HepG2 (cell line): ENCODE data around the gene SMIM14. TPM values are rescaled to one million over a fixed set of nuclear protein-coding genes. Genes with fewer than 3 reads are reported as not detected.

Experiments used
- ATAC-seq: fragments of 200-7000 bp; cut with Tn5 transposase; 3 replicates; pipeline ENCODE4 v1.9.1; 2020; ENCODE audit warnings: mild to moderate bottlenecking, moderate library complexity
- BruUV-seq: library from RNA; stranded (reverse); fragments of 400-500 nt; replicated peaks from 2 replicates; lab custom pipeline; 2021; lab: Mats Ljungman, UMichigan
- CTCF ChIA-PET: fragments of 300-600 bp; formaldehyde crosslinking; extraction: SDS; loops from one replicate; lab custom pipeline; 2021; ENCODE audit warnings: low total read pairs, inconsistent platforms, low intra/inter-chr PET ratio; lab: Yijun Ruan, JAX
- POLR2A ChIA-PET: fragments of 350-600 bp; sonication (Branson Sonifier 250); formaldehyde crosslinking; loops from one replicate; lab custom pipeline; 2020; ENCODE audit warnings: antibody characterized with exemption, inconsistent platforms; lab: Yijun Ruan, JAX
- DNase-seq: peaks from one replicate; pipeline ENCODE4 v3.0.0-alpha.2; 2015; ENCODE audit warnings: low spot score
- FAIRE-seq: peaks from 3 replicates; lab custom pipeline; 2011; peaks lifted over from hg19 to GRCh38; lab: Jason Lieb, UNC
- H2AFZ ChIP-seq: one replicate; pipeline ENCODE4 v1.6.1; 2011; ENCODE audit warnings: low read length, inconsistent platforms
- H3K27ac ChIP-seq: fragments of 300-600 bp; 3 replicates; pipeline ENCODE4 v1.8.0; 2011; ENCODE audit warnings: mixed run types, mild to moderate bottlenecking, mixed read lengths, low read length, inconsistent platforms; ENCODE audit not compliant: insufficient read depth; ENCODE audit errors: extremely low read length
- H3K27me3 ChIP-seq, 2 experiments: fragments of 200-600 bp in 1 of 2; 2 replicates in 1 of 2; 3 replicates in 1 of 2; pipeline versions ENCODE4 v1.6.0 to v1.8.0; 2011; ENCODE audit warnings: low read length in 2 of 2, mild to moderate bottlenecking in 2 of 2, moderate library complexity in 2 of 2, inconsistent platforms in 1 of 2; ENCODE audit not compliant: insufficient read depth in 2 of 2, control insufficient read depth in 1 of 2
- H3K36me3 ChIP-seq, 2 experiments: fragments of 200-600 bp in 1 of 2; replicated peaks in 1 of 2; 2 replicates in 1 of 2; 3 replicates in 1 of 2; pipeline versions ENCODE4 v1.5.1 to v1.8.0; 2011; ENCODE audit warnings: low read length in 2 of 2, inconsistent platforms in 1 of 2; ENCODE audit not compliant: insufficient read depth in 2 of 2, control insufficient read depth in 1 of 2
- H3K4me1 ChIP-seq: 2 replicates; pipeline ENCODE4 v1.5.1; 2012; ENCODE audit warnings: low read length, inconsistent platforms; ENCODE audit not compliant: insufficient read depth
- H3K4me2 ChIP-seq: 2 replicates; pipeline ENCODE4 v1.6.0; 2011; ENCODE audit warnings: low read depth, low read length, inconsistent platforms
- H3K4me3 ChIP-seq, 3 experiments: fragments of 200-600 bp in 1 of 3; sonication (generic), shearing (Covaris generic) in 1 of 3; replicated peaks in 1 of 3; 2 replicates each; pipeline ENCODE4 v1.5.1; 2011 to 2016; ENCODE audit warnings: low read length in 3 of 3, inconsistent platforms in 2 of 3, low read depth in 2 of 3, mild to moderate bottlenecking in 2 of 3, control low read depth in 1 of 3, mixed read lengths in 1 of 3; ENCODE audit not compliant: insufficient read depth in 1 of 3
- H3K79me2 ChIP-seq: one replicate; pipeline ENCODE4 v1.6.1; 2011; ENCODE audit warnings: low read length, inconsistent platforms; ENCODE audit not compliant: insufficient read depth
- H3K9ac ChIP-seq: 2 replicates; pipeline ENCODE4 v1.6.0; 2011; ENCODE audit warnings: mild to moderate bottlenecking, low read depth, low read length, inconsistent platforms; ENCODE audit not compliant: insufficient read depth
- H3K9me3 ChIP-seq: 2 replicates; pipeline ENCODE4 v1.5.1; 2012; ENCODE audit warnings: mild to moderate bottlenecking, low read length
- H4K20me1 ChIP-seq: 2 replicates; pipeline ENCODE4 v1.6.0; 2011; ENCODE audit warnings: inconsistent platforms, mild to moderate bottlenecking, low read length, moderate library complexity; ENCODE audit not compliant: insufficient read depth
- ATRX ChIP-seq: sonication (generic); formaldehyde crosslinking; IDR thresholded peaks from 2 replicates; pipeline ENCODE4 v1.4.0; 2020; ENCODE audit warnings: missing genetic modification reagents, borderline replicate concordance
- CCDC6 ChIP-seq: sonication (generic); formaldehyde crosslinking; IDR thresholded peaks from 2 replicates; pipeline ENCODE4 v1.8.1; 2022; ENCODE audit warnings: mild to moderate bottlenecking, missing genetic modification reagents, moderate library complexity
- ESRRA ChIP-seq: sonication (generic); formaldehyde crosslinking; IDR thresholded peaks from 2 replicates; pipeline ENCODE4 v1.5.1; 2020; ENCODE audit warnings: mild to moderate bottlenecking, low read depth, missing genetic modification reagents
- GABPB1 ChIP-seq: IDR thresholded peaks from 2 replicates; pipeline ENCODE4 v1.6.1; 2016; ENCODE audit warnings: mild to moderate bottlenecking, missing genetic modification reagents, moderate library complexity, missing compliant biosample characterization
- HMG20A ChIP-seq: IDR thresholded peaks from 2 replicates; pipeline ENCODE4 v1.6.1; 2016; ENCODE audit warnings: borderline replicate concordance
- KLF12 ChIP-seq: sonication (generic); formaldehyde crosslinking; IDR thresholded peaks from 2 replicates; pipeline ENCODE4 v1.4.0; 2020; ENCODE audit warnings: missing genetic modification reagents, borderline replicate concordance
- NBN ChIP-seq: fragments of 450-650 bp; conservative IDR thresholded peaks from 2 replicates; pipeline ENCODE4 v1.6.1; 2017
- NFE2L1 ChIP-seq: sonication (generic); formaldehyde crosslinking; IDR thresholded peaks from 2 replicates; pipeline ENCODE4 v1.4.0; 2020; ENCODE audit warnings: missing genetic modification reagents, mild to moderate bottlenecking, borderline replicate concordance
- PLRG1 ChIP-seq: fragments of 450-650 bp; conservative IDR thresholded peaks from 2 replicates; pipeline ENCODE4 v1.6.1; 2016
- PREB ChIP-seq: sonication (generic); formaldehyde crosslinking; IDR thresholded peaks from 2 replicates; pipeline ENCODE4 v1.4.0; 2020; ENCODE audit warnings: missing genetic modification reagents
- RAD51 ChIP-seq: fragments of 450-650 bp; IDR thresholded peaks from 2 replicates; pipeline ENCODE4 v1.6.1; 2016; ENCODE audit warnings: borderline replicate concordance
- RXRB ChIP-seq: IDR thresholded peaks from 2 replicates; pipeline ENCODE4 v1.6.1; 2016; ENCODE audit warnings: borderline replicate concordance, missing genetic modification reagents, missing compliant biosample characterization
- TIGD3 ChIP-seq: sonication (generic); formaldehyde crosslinking; IDR thresholded peaks from 2 replicates; pipeline ENCODE4 v1.5.1; 2020; ENCODE audit warnings: mild to moderate bottlenecking, missing genetic modification reagents, borderline replicate concordance
- TP53 ChIP-seq: sonication (generic); formaldehyde crosslinking; conservative IDR thresholded peaks from 2 replicates; pipeline ENCODE4 v1.4.0; 2020; ENCODE audit warnings: missing genetic modification reagents
- ZBTB21 ChIP-seq: sonication (generic); formaldehyde crosslinking; IDR thresholded peaks from 2 replicates; pipeline ENCODE4 v1.4.0; 2020; ENCODE audit warnings: missing genetic modification reagents
- ZNF121 ChIP-seq: sonication (generic); formaldehyde crosslinking; IDR thresholded peaks from 2 replicates; pipeline ENCODE4 v1.5.0; 2020; ENCODE audit warnings: mild to moderate bottlenecking, missing genetic modification reagents
- ZNF33A ChIP-seq: sonication (generic); formaldehyde crosslinking; IDR thresholded peaks from 2 replicates; pipeline ENCODE4 v1.5.1; 2020; ENCODE audit warnings: missing genetic modification reagents, mild to moderate bottlenecking, moderate library complexity, borderline replicate concordance
- ZNF614 ChIP-seq: IDR thresholded peaks from 2 replicates; pipeline ENCODE4 v1.6.1; 2018; ENCODE audit warnings: missing biosample characterization, missing genetic modification reagents, inconsistent platforms, borderline replicate concordance
- ZNF652 ChIP-seq: IDR thresholded peaks from 2 replicates; pipeline ENCODE4 v1.6.1; 2016; ENCODE audit warnings: low read depth, borderline replicate concordance
- WGBS: methylation state at CpG from one replicate; pipeline ENCODE4 v1.1.6; 2017; ENCODE audit warnings: low lambda C conversion rate; 5-methylcytosine and 5-hydroxymethylcytosine counted together
- in situ Hi-C: cut with HindIII; loops from 2 replicates; pipeline ENCODE4 v1.10.0; 2017; ENCODE audit warnings: low pct_unique_long_range_greater_than_20kb; ENCODE audit not compliant: extremely low pct_ligation_motif_present
- intact Hi-C: fragments of 100-400 bp; cut with micrococcal nuclease; formaldehyde crosslinking; loops from one replicate; pipeline ENCODE4 v1.10.0; 2022; ENCODE audit not compliant: unreplicated experiment
- polyA plus RNA-seq, 8 experiments: library from polyadenylated mRNA; depleted of rRNA in 3 of 8; stranded (reverse) in 7 of 8; unstranded in 1 of 8; fragments of >200 nt; fragmentation: Illumina TruSeq in 4 of 8; extraction: Trizol in 4 of 8; gene quantifications; 2 replicates each; pipeline versions ENCODE4 v1.2.1 to v1.2.3, GENCODE V29; 2011 to 2016; ENCODE audit warnings: low read depth in 4 of 8, missing spikeins in 1 of 8, mixed read lengths in 1 of 8; ENCODE audit not compliant: insufficient read depth in 1 of 8
- total RNA-seq, 5 experiments: library from RNA; depleted of rRNA; stranded (reverse); fragments of >200 nt; fragmentation: Illumina TruSeq; extraction: Trizol; gene quantifications; 2 replicates each; pipeline ENCODE4 v1.2.3, GENCODE V29; 2016; ENCODE audit warnings: low read depth in 1 of 5

Gene SMIM14
- total and polyA plus RNA-seq, 2 of the 13 experiments (the other 11 are each of a cell fraction or from before 2014, with no cell fraction given), result 16.3 to 28.1 TPM

- CTCF ChIA-PET, result no interaction called here
Measured at GRCh38 chr4:39685990-39686389, 47.3 kb upstream of the SMIM14 start.

More at GRCh38 chr4:39685990-39686389, 47.3 kb upstream of the SMIM14 start:
- Histone ChIP-seq H3K27ac (no peak overlapping the region), H3K4me2 (no peak overlapping the region), H3K4me1 (peaks cover 14% of the 10 kb centered on the region; the same call in 1 of the 2 replicates), H3K9me3 (no peaks in the 10 kb centered on the region), H3K27me3 (no peaks in the 10 kb centered on the region), H3K9ac (no peak overlapping the region), H3K36me3 (no peaks in the 10 kb centered on the region), H3K4me3 (no peak overlapping the region), H4K20me1 (no peaks in the 10 kb centered on the region), H3K79me2 (no peaks in the 10 kb centered on the region), H2AFZ (no peak overlapping the region)
- DNase-seq (no peak), ATAC-seq (no peak), FAIRE-seq (no peak)
- 0% methylated on average over 1 of the region's 1 CpG for WGBS
- TF ChIP-seq RXRB (CRISPR knock-in tag) (no peak), TP53 (CRISPR knock-in tag) (no peak), ZNF33A (CRISPR knock-in tag) (no peak), PLRG1 (no peak), ZNF121 (CRISPR knock-in tag) (no peak), ZNF652 (no peak), ZBTB21 (CRISPR knock-in tag) (no peak), PREB (CRISPR knock-in tag) (no peak), GABPB1 (CRISPR knock-in tag) (no peak), CCDC6 (CRISPR knock-in tag) (no peak), KLF12 (no peak), ESRRA (CRISPR knock-in tag) (no peak), HMG20A (CRISPR knock-in tag) (no peak), ZNF614 (no peak), NBN (no peak), TIGD3 (CRISPR knock-in tag) (no peak), RAD51 (no peak), ATRX (no peak), NFE2L1 (no peak)
- in situ Hi-C loops (no loop called here), intact Hi-C loops (no loop called here)
- BruUV-seq, result no TSS peak
- POLR2A ChIA-PET, result no interaction called here
